Activated T-cell treated with anti-CD3 and anti-CD28 coated beads for 24 hours (primary cell): ENCODE measurements around the gene FSIP1.

ENCODE experiments used
- DNase-seq: peaks from one replicate; pipeline ENCODE4 v3.0.0-alpha.2; 2020; ENCODE audit warnings: low read depth

FSIP1 gene

DNA sequence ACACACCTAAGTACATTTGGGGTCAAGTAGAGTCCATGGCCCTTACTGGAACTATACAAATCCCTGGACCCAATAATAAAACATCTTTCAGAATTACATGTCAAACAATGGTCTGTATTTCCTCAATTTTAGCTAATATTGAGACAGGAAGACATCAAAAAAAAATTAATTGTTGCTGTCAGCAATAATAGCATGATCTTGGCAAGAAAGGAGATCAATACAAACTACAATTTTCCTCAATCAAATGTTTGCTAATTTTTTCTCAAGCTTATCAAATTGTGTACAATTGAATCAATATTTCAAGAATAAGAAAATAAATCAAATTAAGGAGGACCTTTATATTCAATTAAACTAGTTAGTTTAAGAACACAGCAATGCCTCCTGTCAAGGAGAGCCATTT, 62.6 kb downstream of the FSIP1 start:
- no peak for DNase-seq

GRCh38 chr15:39719109-39719508, 63.5 kb downstream of the FSIP1 start:
- DNase-seq, result no peak

DNA sequence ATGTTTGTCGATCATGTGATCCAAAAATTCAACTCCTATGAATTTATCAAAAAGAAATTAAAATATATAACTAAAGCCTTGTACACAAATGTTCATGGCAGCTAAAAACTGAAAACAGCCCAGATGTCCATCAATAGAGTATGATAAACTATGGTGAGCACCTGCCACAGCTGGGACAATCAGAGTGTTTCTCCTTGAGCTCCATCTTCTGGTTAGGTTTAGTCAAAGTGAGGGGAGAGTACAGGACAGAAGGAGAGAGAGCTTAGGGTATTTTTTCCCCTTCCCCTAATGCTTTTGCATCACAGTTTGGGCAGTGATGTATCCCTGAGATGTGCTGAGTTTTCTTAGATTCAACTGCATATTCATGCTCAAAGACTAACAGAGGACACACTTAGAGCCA, 65.5 kb downstream of the FSIP1 start:
- no peak for DNase-seq

DNA sequence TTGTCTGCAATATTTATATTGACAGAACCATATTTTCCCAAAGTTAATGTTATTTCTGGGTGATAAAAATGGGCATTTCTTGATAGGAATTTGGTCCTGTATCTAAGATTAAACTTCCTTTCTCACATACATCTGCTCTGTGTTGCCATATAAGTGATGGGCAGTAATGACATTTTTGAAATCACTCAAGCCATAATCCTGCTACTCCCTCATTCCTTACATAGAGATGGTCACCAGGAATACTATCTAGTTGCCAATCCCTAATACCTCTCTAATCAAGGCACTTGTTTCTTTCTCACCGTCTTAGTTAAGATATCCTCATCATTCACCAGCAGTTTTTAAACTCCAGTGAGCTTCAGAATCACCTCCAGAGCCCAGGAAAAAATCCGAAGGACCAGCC, 68.4 kb downstream of the FSIP1 start:
- no peak for DNase-seq

DNA sequence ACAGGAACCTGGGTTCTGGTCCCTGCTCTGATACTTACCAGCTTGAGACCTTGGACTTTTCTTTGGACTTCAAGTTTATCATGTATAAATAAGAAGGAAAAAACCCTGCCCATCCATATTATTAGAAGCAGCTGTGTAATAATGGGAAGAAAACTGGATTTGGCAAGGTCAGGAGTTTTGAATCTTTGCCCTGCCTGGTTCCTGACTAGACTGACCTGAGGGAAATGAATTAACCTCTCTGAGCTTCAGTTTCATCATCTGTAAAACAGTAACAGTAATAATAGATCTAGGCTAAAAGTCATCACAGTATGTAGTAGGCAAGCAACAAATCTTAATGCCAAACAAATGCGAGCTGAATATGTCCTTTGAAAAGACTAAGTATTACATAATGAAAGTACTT, 68.8 kb downstream of the FSIP1 start:
- no peak for DNase-seq

DNA sequence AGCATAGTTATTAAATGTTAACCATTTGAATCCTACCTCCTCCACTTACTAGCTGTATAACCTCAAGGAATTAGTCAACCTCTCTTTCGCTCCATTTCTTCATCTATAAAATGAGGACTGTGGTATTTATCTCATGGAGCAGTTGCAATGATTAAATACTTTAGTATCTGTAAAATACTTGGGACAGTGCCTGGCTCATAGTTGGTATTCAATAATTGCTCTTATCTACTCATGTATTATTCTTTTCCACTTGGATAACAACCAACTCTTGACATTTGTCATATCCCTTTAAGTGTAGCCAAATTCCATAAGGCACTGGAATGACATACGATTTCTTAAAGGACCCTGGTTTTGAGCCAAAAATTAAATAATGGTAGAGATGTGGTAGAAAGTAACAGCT, 72.0 kb downstream of the FSIP1 start:
- DNase-seq, result no peak

DNA sequence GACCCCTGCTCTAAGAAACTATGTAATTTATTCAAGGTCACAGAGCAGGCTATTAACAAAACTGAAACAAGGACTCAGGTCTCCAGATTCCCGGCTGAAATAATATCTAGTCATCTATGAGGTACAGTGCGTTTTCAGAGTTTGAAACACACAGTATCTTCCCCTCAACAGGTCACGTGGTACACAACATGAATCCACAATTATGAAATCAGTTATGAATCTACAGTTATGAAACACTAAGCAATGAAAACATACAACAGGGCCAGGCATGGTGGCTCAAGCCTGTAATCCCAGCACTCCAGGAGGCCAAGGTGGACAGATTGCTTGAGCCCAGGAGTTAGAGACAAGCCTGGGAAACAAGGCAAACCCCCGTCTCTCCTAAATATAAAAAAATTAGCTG, 72.7 kb downstream of the FSIP1 start:
- no peak for DNase-seq

DNA sequence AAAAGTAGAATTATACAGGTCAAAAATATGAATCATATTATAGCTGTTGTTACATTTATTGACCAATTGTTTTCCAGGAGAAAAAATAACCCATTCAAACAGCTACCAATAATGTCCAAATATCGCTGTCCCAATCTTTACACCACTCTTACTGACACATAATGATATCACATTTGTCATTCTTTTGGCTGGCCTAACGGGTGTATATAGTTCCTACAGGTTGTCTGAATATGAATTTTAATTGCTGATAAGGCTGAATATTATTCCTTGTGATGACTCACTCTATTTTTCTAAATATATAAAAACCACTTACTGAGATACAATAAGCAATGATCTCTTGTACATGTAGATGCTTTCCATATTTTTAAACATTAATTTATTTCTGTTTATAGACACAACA, 76.4 kb downstream of the FSIP1 start:
- no peak for DNase-seq

DNA sequence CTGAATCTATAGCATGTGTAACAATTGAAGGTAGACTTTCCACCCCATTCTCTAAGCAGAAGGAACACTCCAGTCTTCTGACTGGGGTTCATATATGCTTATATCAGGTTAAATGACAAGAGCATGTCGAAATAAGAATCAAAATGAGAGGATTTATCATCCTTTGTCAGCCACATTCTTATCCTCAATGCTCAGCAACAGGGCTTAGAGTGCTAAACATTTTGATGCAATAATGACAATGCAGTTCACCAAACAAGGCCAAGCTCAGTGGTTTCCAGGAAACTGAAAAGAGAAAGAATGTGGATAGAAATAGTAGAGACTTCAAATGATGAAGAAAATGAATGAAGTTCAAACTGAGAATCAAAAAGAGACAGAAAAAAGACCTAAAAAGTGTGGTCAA, 78.0 kb downstream of the FSIP1 start:
- DNase-seq, result no peak

DNA sequence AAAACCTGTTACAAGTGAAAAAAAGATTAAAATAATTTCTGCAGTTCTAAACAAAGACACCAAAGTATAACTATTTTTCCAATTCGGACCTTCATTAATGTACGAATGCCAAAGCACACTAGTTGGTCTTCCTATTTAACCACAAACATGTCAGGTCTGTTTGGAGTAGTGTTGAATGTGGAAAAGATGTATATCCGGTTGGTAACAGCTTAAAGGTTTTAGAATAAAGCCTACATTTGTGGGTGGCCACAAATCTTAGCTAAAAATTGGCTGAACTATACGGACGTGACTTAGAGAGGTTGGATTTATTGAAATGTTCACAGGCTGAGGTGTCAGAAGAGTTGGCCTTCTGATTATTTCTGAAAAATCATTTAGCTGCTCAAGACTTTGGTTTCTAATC, 78.4 kb downstream of the FSIP1 start:
- DNase-seq, result no peak

- no peak for DNase-seq
These were observed 80.7 kb downstream of the FSIP1 start for GRCh38 chr15:39701988-39702387.

DNA sequence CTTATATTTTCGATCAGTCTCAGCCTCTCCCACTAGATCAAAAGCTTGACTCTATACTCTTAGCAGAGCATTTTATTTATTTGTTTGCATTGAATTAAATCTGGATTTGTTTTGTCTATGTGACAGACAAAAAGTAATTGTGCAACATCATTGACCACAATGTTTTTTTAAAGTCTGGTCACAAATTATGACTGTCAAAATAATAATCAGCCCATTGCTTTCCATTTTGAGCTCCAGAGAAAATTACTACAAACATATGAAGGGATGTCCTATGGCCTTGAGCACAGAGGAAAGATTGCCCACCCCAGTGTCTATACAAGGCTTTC, 82.3 kb downstream of the FSIP1 start:
- DNase-seq, result no peak

GRCh38 chr15:39699516-39700374, 82.9 kb downstream of the FSIP1 start:
- DNase-seq, result no peak

- no peak for DNase-seq
These were observed 83.9 kb downstream of the FSIP1 start for GRCh38 chr15:39698444-39699390.

DNA sequence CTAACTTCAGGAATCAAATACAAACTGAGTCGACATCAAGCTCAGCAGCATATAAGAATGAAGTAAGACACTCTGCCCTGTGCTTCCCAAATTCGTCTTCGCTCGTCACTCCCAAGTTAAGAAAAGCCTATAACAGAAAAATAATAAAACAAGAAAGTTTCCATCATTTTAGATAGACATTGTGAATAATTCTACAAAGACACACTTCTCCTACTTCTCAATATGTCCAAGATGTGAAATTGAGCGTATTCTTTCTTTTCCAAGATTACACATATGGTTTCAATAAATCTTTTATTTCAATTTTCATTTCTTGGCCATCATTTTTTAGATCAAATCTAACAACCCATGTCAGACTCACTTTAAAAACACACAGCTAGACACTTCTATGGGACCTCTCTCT, 85.1 kb downstream of the FSIP1 start:
- DNase-seq, result no peak

DNA sequence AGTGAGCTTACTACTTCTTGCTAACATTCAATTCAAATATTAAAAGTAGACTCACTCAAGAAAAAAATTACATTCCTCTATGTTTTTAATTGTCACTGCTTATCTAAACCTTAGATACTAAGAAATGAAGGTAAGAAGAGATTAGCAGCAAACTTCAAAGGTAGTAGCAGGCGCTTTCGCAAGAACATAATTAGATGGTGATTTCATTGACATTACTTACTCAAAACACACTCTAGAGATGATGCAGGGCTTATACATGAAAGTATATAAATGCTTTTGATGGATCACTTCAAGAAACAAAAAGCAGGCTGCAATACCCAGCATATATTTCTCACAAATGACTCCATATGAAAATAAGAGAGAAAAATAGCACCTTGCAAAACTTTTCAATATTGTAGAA, 86.8 kb downstream of the FSIP1 start:
- no peak for DNase-seq

DNA sequence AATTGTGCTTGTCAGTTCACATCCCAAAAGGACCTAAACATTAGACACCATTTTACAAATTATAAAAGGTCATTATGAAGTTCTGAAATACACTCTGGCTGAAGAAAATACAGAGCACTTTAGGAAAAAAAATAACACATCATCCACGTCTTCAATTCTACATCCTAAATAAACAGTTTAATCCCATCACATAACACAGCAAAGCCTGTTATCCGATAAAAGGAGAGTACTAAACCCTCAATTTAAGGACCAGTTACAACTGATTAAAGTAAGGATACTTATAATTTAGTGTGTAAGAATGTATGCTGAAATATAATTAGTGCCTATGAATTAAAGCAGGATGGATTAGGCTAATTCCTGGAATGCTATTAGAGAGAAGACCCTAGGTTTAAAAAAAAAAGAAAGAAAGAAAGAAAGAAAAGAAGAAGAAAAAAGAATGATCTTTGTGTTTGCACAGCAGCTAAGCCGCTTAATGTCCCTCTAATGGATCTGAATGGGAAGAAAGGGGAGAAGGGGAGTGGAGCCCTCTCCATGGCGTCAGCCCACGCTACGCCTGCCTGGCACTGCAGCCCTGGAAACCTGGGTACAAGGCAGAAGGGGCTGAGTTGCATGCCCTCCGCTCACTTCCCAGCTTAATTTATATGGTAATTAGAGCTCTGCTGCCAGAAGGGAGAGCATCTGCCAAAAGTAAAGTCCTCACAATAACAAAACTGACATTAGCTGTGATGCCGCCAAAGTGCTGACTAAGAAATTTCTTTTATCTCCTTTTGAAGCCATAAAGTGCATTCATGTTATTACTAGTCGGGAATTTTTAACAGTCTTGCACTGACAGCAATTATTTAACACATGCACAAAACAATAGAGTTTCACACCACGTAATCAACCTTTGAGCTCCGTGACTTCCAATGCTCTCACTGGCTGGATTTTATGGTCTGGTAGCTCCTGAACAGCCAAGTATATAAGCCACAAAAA, 90.0 kb downstream of the FSIP1 start:
- no peak for DNase-seq

GRCh38 chr15:39690881-39691634, 91.6 kb downstream of the FSIP1 start:
- no peak for DNase-seq

DNA sequence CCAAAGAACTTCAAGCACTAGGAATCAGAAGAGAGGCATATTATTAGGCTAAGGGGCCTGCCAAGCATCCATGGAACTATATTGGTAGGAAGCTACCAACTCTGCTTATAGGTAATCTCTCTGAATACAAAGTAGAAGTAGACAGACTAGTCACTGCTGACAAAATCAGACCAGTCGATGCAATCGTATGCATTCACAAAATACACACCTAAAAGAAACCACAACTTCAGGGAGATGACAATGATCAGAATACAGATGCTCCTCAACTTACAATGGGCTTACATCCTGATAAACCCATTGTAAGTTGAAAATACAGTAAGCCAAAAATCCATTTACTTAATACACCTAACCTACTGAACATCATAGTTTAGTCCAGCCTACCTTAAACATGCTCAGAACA, 94.7 kb downstream of the FSIP1 start:
- DNase-seq, result no peak

GRCh38 chr15:39685999-39686613, 96.5 kb downstream of the FSIP1 start:
- peak; percentile 12 for DNase-seq

- DNase-seq, result no peak
These were observed 97.3 kb downstream of the FSIP1 start for GRCh38 chr15:39685367-39685766.
